Erythroblast (primary cell): ENCODE results near the gene TPBG.

ENCODE experiments used
- GATA1 ChIP-seq: IDR thresholded peaks from 2 replicates; pipeline ENCODE4 v1.6.1; 2011; ENCODE audit warnings: low read depth, mild to moderate bottlenecking, control low read depth, low read length, moderate library complexity
- POLR2A ChIP-seq: IDR thresholded peaks from 2 replicates; pipeline ENCODE4 v1.6.1; 2011; ENCODE audit warnings: mild to moderate bottlenecking, low read length

GRCh38 chr6:82408952-82409431, 45.4 kb downstream of the TPBG start:
- no peak for TF ChIP-seq POLR2A
- no peak for TF ChIP-seq GATA1
